Measurements from ENCODE around the gene MAIP1.

MAIP1 gene

DNA sequence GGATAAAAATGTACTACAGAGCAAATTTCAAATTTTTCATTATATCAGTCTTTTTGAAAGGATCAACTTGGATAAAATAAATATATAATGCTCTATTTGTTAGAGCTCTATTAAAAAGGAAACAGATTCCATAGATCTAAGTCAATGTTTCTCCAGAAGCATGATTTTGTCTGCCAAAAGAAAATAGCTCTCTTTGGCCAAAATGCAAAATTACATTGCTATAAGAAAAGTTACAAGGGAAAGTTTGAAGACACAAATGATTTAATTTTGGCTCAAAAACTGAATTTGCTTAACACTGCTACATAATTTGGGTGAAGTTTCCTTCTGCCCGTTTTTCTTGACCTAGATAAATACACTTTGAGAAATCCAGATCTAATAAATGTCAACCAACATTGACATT, 28.6 kb upstream of the MAIP1 start:
- Histone ChIP-seq H3K27me3 (ENCODE audit: insufficient read depth, poor library complexity, severe bottlenecking) (no peaks in the 10 kb centered on the region), H3K4me3 (replicated peaks; ENCODE audit: insufficient read depth, low read length) (no peak overlapping the region), H3K27ac (replicated peaks) (no peak overlapping the region)
- TF ChIP-seq POLR2AphosphoS5 (IDR thresholded peaks at IDR 0.05; ENCODE audit: low read depth), result no peak
- TF ChIP-seq GABPA (IDR thresholded peaks at IDR 0.05; ENCODE audit: low read depth), result no peak
- TF ChIP-seq CTCF (IDR thresholded peaks at IDR 0.05; ENCODE audit: insufficient read depth, low read length), result no peak
- no peak for TF ChIP-seq SPI1 (IDR thresholded peaks at IDR 0.05; ENCODE audit: borderline replicate concordance, low read depth)
- TF ChIP-seq, protein P1, sequence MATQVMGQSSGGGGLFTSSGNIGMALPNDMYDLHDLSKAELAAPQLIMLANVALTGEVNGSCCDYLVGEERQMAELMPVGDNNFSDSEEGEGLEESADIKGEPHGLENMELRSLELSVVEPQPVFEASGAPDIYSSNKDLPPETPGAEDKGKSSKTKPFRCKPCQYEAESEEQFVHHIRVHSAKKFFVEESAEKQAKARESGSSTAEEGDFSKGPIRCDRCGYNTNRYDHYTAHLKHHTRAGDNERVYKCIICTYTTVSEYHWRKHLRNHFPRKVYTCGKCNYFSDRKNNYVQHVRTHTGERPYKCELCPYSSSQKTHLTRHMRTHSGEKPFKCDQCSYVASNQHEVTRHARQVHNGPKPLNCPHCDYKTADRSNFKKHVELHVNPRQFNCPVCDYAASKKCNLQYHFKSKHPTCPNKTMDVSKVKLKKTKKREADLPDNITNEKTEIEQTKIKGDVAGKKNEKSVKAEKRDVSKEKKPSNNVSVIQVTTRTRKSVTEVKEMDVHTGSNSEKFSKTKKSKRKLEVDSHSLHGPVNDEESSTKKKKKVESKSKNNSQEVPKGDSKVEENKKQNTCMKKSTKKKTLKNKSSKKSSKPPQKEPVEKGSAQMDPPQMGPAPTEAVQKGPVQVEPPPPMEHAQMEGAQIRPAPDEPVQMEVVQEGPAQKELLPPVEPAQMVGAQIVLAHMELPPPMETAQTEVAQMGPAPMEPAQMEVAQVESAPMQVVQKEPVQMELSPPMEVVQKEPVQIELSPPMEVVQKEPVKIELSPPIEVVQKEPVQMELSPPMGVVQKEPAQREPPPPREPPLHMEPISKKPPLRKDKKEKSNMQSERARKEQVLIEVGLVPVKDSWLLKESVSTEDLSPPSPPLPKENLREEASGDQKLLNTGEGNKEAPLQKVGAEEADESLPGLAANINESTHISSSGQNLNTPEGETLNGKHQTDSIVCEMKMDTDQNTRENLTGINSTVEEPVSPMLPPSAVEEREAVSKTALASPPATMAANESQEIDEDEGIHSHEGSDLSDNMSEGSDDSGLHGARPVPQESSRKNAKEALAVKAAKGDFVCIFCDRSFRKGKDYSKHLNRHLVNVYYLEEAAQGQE (IDR thresholded peaks at IDR 0.05; ENCODE audit: insufficient replicate concordance, low read depth), result no peak
- DNase-seq (ENCODE audit: low read depth in 1 of 2, low spot score in 1 of 2), result no peak

DNA sequence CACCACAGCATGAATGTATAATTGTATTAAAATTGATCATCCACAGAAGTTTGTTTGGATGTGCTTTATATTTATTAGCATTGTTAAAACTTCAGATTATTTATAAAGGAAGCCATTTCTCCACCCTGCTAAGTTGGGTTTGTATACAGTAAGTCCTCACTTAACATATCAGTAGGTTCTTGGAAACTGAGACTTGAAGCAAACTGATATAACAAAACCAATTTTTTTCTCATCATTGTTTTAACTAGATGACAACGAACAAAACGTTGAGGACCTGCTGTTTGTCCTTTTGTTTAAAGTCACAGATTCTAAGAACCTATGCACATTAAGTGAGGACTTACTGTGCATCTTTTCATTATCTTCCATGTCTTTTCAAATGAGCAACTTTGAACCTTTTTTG, 27.2 kb upstream of the MAIP1 start:
- no peak overlapping the region for H3K4me3 ChIP-seq (replicated peaks; ENCODE audit: insufficient read depth, low read length)
- no peaks in the 10 kb centered on the region for H3K27me3 ChIP-seq (ENCODE audit: insufficient read depth, poor library complexity, severe bottlenecking)
- no peak for TF ChIP-seq CTCF (IDR thresholded peaks at IDR 0.05; ENCODE audit: insufficient read depth, low read length)
- TF ChIP-seq POLR2AphosphoS5 (IDR thresholded peaks at IDR 0.05; ENCODE audit: low read depth), result no peak
- TF ChIP-seq, protein P1 (IDR thresholded peaks at IDR 0.05; ENCODE audit: insufficient replicate concordance, low read depth), result no peak
- TF ChIP-seq SPI1 (IDR thresholded peaks at IDR 0.05; ENCODE audit: borderline replicate concordance, low read depth), result no peak
- no peak for TF ChIP-seq GABPA (IDR thresholded peaks at IDR 0.05; ENCODE audit: low read depth)
- DNase-seq (ENCODE audit: low read depth in 1 of 2, low spot score in 1 of 2), result no peak
- no peak overlapping the region for H3K27ac ChIP-seq (replicated peaks)

GRCh38 chr2:199928626-199929025, 26.8 kb upstream of the MAIP1 start:
- no peak overlapping the region for H3K27ac ChIP-seq (replicated peaks)
- TF ChIP-seq CTCF (IDR thresholded peaks at IDR 0.05; ENCODE audit: insufficient read depth, low read length) (no peak), GABPA (IDR thresholded peaks at IDR 0.05; ENCODE audit: low read depth) (no peak), SPI1 (IDR thresholded peaks at IDR 0.05; ENCODE audit: borderline replicate concordance, low read depth) (no peak), POLR2AphosphoS5 (IDR thresholded peaks at IDR 0.05; ENCODE audit: low read depth) (no peak)
- TF ChIP-seq, protein P1 (IDR thresholded peaks at IDR 0.05; ENCODE audit: insufficient replicate concordance, low read depth), result no peak
- no peaks in the 10 kb centered on the region for H3K27me3 ChIP-seq (ENCODE audit: insufficient read depth, poor library complexity, severe bottlenecking)
- no peak for DNase-seq (ENCODE audit: low read depth in 1 of 2, low spot score in 1 of 2)
- H3K4me3 ChIP-seq (replicated peaks; ENCODE audit: insufficient read depth, low read length), result no peak overlapping the region
